Heart right ventricle (tissue), 16 donors: ENCODE data around the gene FEM1A. TPM values are rescaled to one million over a fixed set of nuclear protein-coding genes. Genes with fewer than 3 reads are reported as not detected.
A peak's percentile ranks its signal among the peaks of the same experiment; 100 is the strongest.
"Not testable (repeated sequence)": the region's sequence is repeated elsewhere in the genome, so short reads cannot be mapped to it uniquely, and the experiment has no call there.

ENCODE experiments used
- ATAC-seq, 8 donors: fragments of 200-7000 bp; cut with Tn5 transposase; one replicate each; pipeline ENCODE4 v1.9.1; 2020; ENCODE audit warnings: mild to moderate bottlenecking in 8 of 8, moderate library complexity in 8 of 8, moderate number of reproducible peaks in 1 of 8
- DNase-seq, 2 donors: peaks; one replicate each; pipeline ENCODE4 v3.0.0-alpha.2; 2020
- H3K27ac ChIP-seq, 10 donors: fragments of 200-600 bp; sonication (generic) in 2 of 10; one replicate each; pipeline versions ENCODE4 v1.5.0 to v1.8.0; 2020 to 2022; ENCODE audit warnings: mild to moderate bottlenecking in 3 of 10
- H3K27me3 ChIP-seq, 7 donors: fragments of 200-600 bp; one replicate each; pipeline ENCODE4 v1.8.0; 2021 to 2022; ENCODE audit warnings: mild to moderate bottlenecking in 2 of 7
- H3K36me3 ChIP-seq, 9 donors: fragments of 200-600 bp; sonication (generic) in 1 of 9; one replicate each; pipeline versions ENCODE4 v1.5.0 to v1.8.0; 2020 to 2022; ENCODE audit warnings: mild to moderate bottlenecking in 2 of 9
- H3K4me1 ChIP-seq, 9 donors: fragments of 200-600 bp; sonication (generic) in 1 of 9; one replicate each; pipeline versions ENCODE4 v1.5.0 to v1.8.0; 2020 to 2022; ENCODE audit warnings: mild to moderate bottlenecking in 4 of 9
- H3K4me3 ChIP-seq, 10 donors: fragments of 200-600 bp; sonication (generic) in 2 of 10; one replicate each; pipeline versions ENCODE4 v1.5.0 to v1.8.0; 2020 to 2022; ENCODE audit warnings: mild to moderate bottlenecking in 7 of 10, moderate library complexity in 2 of 10
- H3K9me3 ChIP-seq, 11 donors: fragments of 200-600 bp in 10 of 11; sonication (generic) in 2 of 11; one replicate each; pipeline versions ENCODE4 v1.5.0 to v1.8.0; 2013 to 2022; ENCODE audit warnings: mild to moderate bottlenecking in 2 of 11, control low read depth in 1 of 11, moderate library complexity in 1 of 11
- WGBS, 2 donors: extraction: QIAGEN DNeasy Blood & Tissue Kit; methylation state at CpG; one replicate each; pipeline ENCODE4 v1.1.7; 2013; ENCODE audit warnings: inconsistent platforms in 1 of 2; 5-methylcytosine and 5-hydroxymethylcytosine counted together
- intact Hi-C, 10 donors: fragments of 100-400 bp; cut with DNase I; formaldehyde crosslinking; loops; one replicate each; pipeline versions ENCODE4 v1.11.1 to v1.14.2; 2022
- polyA plus RNA-seq, 2 donors: library from polyadenylated mRNA; stranded (reverse); fragments of 200-250 nt; gene quantifications; one replicate each; pipeline ENCODE4 v1.2.3, GENCODE V29; 2013
- total RNA-seq, 10 donors: library from RNA; stranded (reverse); fragmentation: NEBNext Ultra II Directional in 3 of 10; extraction: Animal tissue kit (Norgen Biotek cat#: 25700) in 3 of 10; gene quantifications; one replicate each; pipeline versions ENCODE4 v1.2.1 to v1.2.4, GENCODE V29; 2021 to 2023
- TF ChIP-seq, protein P1 (sequence below), 9 donors: fragments of 200-600 bp; sonication (generic) in 2 of 9; IDR thresholded peaks; one replicate each; pipeline versions ENCODE4 v1.5.0 to v1.8.0; 2021 to 2022; ENCODE audit warnings: antibody characterized with exemption in 9 of 9, mild to moderate bottlenecking in 5 of 9, moderate library complexity in 1 of 9
- donor health status: Arrhythmogenic right ventricular cardiomyopathy.
- donor health status: ischemic (EF 13 %, LVEDD 7.1; RV severe dilation, severe dysfunction).
- donor health status: healthy with polysubstance abuse.
- donor health status: DM: no; HTN: yes; CAD: no.
- donor health status: DM: no; HTN: no; CAD: no.
- donor health status: ischemic (EF 25% LVEDD 6.9; RV normal size, moderate dysfunction).
- donor health status: ischemic (EF 25% LVEDD 5.7; RV mildly dilated, moderate dysfunction).
- donor health status: healthy.
- donor health status: DM: yes; HTN: yes; CAD: no.
- donor health status: Ischemic cardiomyopathy.
- donor health status: ischemic (EF 35%, LVEDD 5.7; RV mildly dilated, moderate dysfunction).
- donor health status: nonischemic (EF 11% LVEDD 7.7; RV severe dilation, severe dysfunction).
- donor health status: DM: yes; HTN: yes; CAD: no.
- donor health status: PGD.
- donor health status: ischemic (EF 29% LVEDD 5.4; RV normal size, mild dysfunction).
- donor health status: nonischemic (EF 23%, LVEDD 6.1; RV moderate dilation, normal function).

The FEM1A gene
- total and polyA plus RNA-seq, 12 donors: 14.4 to 51.6 (median 47.7) TPM

DNA sequence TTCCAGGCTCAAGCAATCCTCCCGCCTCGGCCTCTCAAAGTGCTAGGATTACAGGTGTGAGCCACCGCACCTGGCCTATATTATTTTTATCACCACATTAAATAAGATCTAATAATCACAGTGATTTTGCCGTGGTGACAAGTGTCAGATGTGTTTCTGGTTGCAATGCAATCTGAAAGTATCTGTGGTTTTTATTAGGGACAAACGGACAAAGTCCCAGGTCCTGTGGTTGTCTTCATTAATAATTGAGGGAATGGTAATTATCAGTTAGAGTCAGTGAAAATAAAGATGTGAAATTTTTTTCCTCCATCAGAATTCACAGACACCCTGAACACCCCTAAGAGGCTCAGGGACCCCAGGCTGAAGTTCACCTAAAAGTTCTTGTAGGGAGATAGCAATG, 41.2 kb downstream of the FEM1A start:
- Histone ChIP-seq H3K4me3 (no peak overlapping the region), H3K27ac (no peak overlapping the region), H3K9me3 (no peaks in the 10 kb centered on the region), H3K36me3 (peaks cover 0 to 6% (median 2%) of the 10 kb centered on the region in 9 donors), H3K27me3 (no peaks in the 10 kb centered on the region), H3K4me1 (peaks cover 0 to 30% (median 15%) of the 10 kb centered on the region in 9 donors)
- 91 to 93% methylated on average over 5 of the region's 5 CpGs for WGBS, 2 donors
- intact Hi-C loops: no loop called here
- ATAC-seq (no peak), DNase-seq (no peak)
- TF ChIP-seq, protein P1, sequence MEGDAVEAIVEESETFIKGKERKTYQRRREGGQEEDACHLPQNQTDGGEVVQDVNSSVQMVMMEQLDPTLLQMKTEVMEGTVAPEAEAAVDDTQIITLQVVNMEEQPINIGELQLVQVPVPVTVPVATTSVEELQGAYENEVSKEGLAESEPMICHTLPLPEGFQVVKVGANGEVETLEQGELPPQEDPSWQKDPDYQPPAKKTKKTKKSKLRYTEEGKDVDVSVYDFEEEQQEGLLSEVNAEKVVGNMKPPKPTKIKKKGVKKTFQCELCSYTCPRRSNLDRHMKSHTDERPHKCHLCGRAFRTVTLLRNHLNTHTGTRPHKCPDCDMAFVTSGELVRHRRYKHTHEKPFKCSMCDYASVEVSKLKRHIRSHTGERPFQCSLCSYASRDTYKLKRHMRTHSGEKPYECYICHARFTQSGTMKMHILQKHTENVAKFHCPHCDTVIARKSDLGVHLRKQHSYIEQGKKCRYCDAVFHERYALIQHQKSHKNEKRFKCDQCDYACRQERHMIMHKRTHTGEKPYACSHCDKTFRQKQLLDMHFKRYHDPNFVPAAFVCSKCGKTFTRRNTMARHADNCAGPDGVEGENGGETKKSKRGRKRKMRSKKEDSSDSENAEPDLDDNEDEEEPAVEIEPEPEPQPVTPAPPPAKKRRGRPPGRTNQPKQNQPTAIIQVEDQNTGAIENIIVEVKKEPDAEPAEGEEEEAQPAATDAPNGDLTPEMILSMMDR (IDR thresholded peaks at IDR 0.05): no peak

DNA sequence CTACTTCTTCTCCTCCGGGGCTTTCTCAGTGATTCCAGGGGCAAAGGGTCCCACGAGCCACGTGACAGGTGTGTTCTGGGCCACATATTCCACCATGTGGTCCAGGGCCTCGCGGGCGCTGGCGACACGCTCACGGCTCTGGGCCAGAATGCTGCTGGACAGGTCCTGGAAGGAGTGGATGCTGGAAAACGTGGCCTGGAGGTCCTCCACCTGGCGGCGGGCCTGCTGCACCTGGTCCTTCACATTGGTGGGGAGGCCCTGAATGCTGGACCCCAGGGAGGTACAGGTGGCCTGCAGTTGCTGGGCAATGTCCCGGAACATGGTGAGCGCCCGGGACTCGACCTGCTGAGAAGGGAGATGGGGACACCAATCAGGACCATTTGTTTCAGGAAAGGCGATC, 47.7 kb downstream of the FEM1A start:
- no peaks in the 10 kb centered on the region for H3K9me3 ChIP-seq
- DNase-seq: no peak
- peaks cover 0 to 67% (median 15%) of the 10 kb centered on the region in 9 donors for H3K36me3 ChIP-seq
- peaks cover 0 to 14% (median 0%) of the 10 kb centered on the region in 9 donors for H3K4me1 ChIP-seq
- WGBS, 2 donors: 97 to 98% methylated on average over 17 of the region's 17 CpGs
- TF ChIP-seq, protein P1 (IDR thresholded peaks at IDR 0.05): no peak
- H3K27me3 ChIP-seq: no peaks in the 10 kb centered on the region
- H3K4me3 ChIP-seq: no peak overlapping the region
- intact Hi-C loops: no loop called here
- ATAC-seq: no peak
- no peak overlapping the region for H3K27ac ChIP-seq

DNA sequence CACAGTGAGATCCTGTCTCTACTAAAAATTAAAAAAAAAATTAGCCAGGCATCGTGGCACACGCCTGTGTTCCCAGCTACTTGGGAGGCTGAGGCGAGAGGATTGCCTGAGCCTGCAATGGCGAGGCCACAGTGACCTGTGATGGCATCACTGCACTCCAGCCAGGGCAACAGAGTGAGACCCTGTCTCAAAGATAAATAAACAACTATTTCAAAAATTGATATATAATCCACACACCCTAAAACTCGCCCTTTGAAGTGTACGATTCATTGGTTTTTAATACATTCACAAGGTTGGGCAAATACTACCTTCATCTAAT, 52.1 kb downstream of the FEM1A start:
- Histone ChIP-seq H3K36me3 (peaks cover 0 to 97% (median 15%) of the 10 kb centered on the region in 9 donors), H3K27me3 (no peaks in the 10 kb centered on the region), H3K9me3 (no peaks in the 10 kb centered on the region), H3K27ac (no peak overlapping the region), H3K4me3 (no peak overlapping the region), H3K4me1 (peaks cover 0 to 9% (median 0%) of the 10 kb centered on the region in 9 donors)
- DNase-seq: no peak
- no peak for ATAC-seq
- intact Hi-C loops: no loop called here
- TF ChIP-seq, protein P1 (IDR thresholded peaks at IDR 0.05): no peak
- WGBS, 2 donors: 96 to 99% methylated on average over 6 of the region's 6 CpGs

DNA sequence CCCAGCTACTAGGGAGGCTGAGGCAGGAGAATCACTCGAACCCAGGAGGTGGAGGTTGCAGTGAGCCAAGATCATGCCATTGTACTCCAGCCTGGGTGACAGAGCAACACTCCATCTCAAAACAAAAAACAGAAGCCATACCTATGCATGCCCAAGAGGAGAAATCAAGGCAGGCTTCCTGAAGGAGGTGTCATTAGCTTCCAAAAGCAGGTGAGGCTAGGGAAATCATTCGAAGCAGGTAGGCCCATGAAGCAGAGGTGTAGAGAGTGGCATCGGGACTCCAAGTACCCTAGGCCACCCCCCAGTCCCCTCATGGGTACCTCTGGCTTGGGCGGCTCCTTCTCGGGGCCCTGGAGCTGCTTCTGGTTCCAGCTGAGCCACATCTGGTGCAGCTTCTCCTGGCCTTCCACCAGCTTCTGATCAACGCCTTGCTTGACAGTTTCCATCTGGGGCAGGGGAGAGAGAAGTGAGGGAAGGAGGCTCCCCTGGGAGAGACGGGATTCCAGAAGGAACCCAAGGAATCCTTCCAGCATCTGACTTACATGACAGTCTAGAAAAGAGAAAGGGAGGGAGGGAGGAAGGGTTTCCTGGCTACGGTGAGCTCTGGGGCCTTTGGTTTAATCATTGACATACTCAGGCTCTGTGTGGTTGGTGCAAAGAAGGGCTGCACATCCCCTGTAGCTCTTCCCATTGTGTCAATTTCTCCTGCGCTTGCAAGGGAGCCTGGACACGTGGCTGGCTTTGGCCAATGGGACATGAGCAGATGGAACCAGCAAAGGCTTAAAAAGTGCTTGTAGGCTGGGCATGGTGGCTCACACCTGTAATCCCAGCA, 53.0 kb downstream of the FEM1A start:
- WGBS, 2 donors: 76 to 79% methylated on average over 10 of the region's 10 CpGs
- peaks cover 0 to 96% (median 11%) of the 10 kb centered on the region in 9 donors for H3K36me3 ChIP-seq
- peak overlapping the region in 3 of 10 donors; percentile 14 to 40 (median 31) for H3K27ac ChIP-seq
- no peaks in the 10 kb centered on the region for H3K9me3 ChIP-seq
- ATAC-seq: peak in 7 of 8 donors; percentile 52 to 75 (median 67)
- peaks cover 0 to 9% (median 0%) of the 10 kb centered on the region in 9 donors for H3K4me1 ChIP-seq
- no peak overlapping the region for H3K4me3 ChIP-seq
- DNase-seq: peak; percentile 39 to 49
- intact Hi-C loops: no loop called here
- no peaks in the 10 kb centered on the region for H3K27me3 ChIP-seq
- TF ChIP-seq, protein P1 (IDR thresholded peaks at IDR 0.05): no peak

DNA sequence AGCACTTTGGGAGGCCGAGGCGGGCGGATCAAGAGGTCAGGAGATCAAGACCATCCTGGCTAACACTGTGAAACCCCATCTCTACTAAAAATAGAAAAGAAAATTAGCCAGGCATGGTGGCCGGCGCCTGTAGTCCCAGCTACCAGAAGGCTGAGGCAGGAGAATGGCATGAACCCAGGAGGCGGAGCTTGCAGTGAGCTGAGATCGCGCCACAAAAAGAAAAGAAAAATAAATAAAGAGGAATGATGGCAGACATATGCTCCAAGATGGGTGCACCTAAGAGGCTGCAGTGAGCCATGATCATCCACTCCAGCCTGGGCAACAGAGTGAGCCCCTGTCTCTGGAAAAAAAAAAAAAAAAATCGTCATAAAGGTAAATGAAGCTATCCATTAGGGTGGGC, 54.4 kb downstream of the FEM1A start:
- H3K27ac ChIP-seq, ATAC-seq, H3K4me1 ChIP-seq, DNase-seq, intact Hi-C loops, H3K9me3 ChIP-seq, H3K4me3 ChIP-seq, H3K27me3 ChIP-seq: not testable (repeated sequence)
- H3K36me3 ChIP-seq: peaks cover 0 to 98% (median 11%) of the 10 kb centered on the region in 9 donors
- WGBS, 2 donors: 70 to 74% methylated on average over 6 to 9 of the region's 9 CpGs
